Spleen (tissue), 11 donors: ENCODE data around the gene RET. TPM values are rescaled to one million over a fixed set of nuclear protein-coding genes. Genes with fewer than 3 reads are reported as not detected.

Experiments used
- DNase-seq: peaks from one replicate; pipeline ENCODE4 v3.0.0-alpha.2; 2020
- H3K27ac ChIP-seq, 8 donors: fragments of 200-600 bp; sonication (generic) in 7 of 8; 1 replicate in 4 of 8; 2 replicates in 4 of 8; pipeline versions ENCODE4 v1.5.0 to v1.8.0; 2016 to 2021; ENCODE audit warnings: inconsistent platforms in 4 of 8, mild to moderate bottlenecking in 4 of 8, moderate library complexity in 1 of 8
- H3K27me3 ChIP-seq, 7 donors: fragments of 200-600 bp; sonication (generic) in 6 of 7; replicated peaks in 1 of 7; 1 replicate in 4 of 7; 2 replicates in 3 of 7; pipeline versions ENCODE4 v1.5.0 to v1.8.0; 2016 to 2021; ENCODE audit warnings: inconsistent platforms in 3 of 7, mild to moderate bottlenecking in 1 of 7
- H3K36me3 ChIP-seq, 6 donors: fragments of 200-600 bp; sonication (generic) in 5 of 6; 1 replicate in 4 of 6; 2 replicates in 2 of 6; pipeline versions ENCODE4 v1.5.0 to v1.8.0; 2016 to 2021; ENCODE audit warnings: inconsistent platforms in 2 of 6
- H3K4me1 ChIP-seq, 6 donors: fragments of 200-600 bp; sonication (generic) in 5 of 6; 1 replicate in 3 of 6; 2 replicates in 3 of 6; pipeline versions ENCODE4 v1.5.0 to v1.8.0; 2016 to 2021; ENCODE audit warnings: inconsistent platforms in 3 of 6
- H3K4me3 ChIP-seq, 8 donors: fragments of 200-600 bp; sonication (generic) in 7 of 8; 1 replicate in 4 of 8; 2 replicates in 4 of 8; pipeline versions ENCODE4 v1.5.0 to v1.8.0; 2016 to 2021; ENCODE audit warnings: inconsistent platforms in 4 of 8, mild to moderate bottlenecking in 4 of 8, moderate library complexity in 2 of 8
- H3K9me3 ChIP-seq, 8 donors: fragments of 200-600 bp; sonication (generic) in 7 of 8; 1 replicate in 4 of 8; 2 replicates in 4 of 8; pipeline versions ENCODE4 v1.5.0 to v1.8.0; 2016 to 2021; ENCODE audit warnings: inconsistent platforms in 4 of 8
- CTCF ChIP-seq, 11 experiments: fragments of 200-600 bp in 7 of 11; fragments of 450-650 bp in 4 of 11; sonication (generic) in 4 of 11; IDR thresholded peaks in 8 of 11; conservative IDR thresholded peaks in 3 of 11; 1 replicate in 7 of 11; 2 replicates in 4 of 11; pipeline versions ENCODE4 v1.4.0 to v1.8.0; 2016 to 2021; ENCODE audit warnings: antibody characterized with exemption in 11 of 11, inconsistent platforms in 4 of 11, mild to moderate bottlenecking in 1 of 11
- POLR2A ChIP-seq, 3 donors: fragments of 450-650 bp; IDR thresholded peaks; one replicate each; pipeline ENCODE4 v1.5.1; 2017; ENCODE audit warnings: antibody characterized with exemption in 3 of 3, mild to moderate bottlenecking in 1 of 3
- POLR2AphosphoS5 ChIP-seq, 3 donors: sonication (generic); formaldehyde crosslinking; IDR thresholded peaks; one replicate each; pipeline ENCODE4 v1.5.1; 2017; ENCODE audit warnings: antibody characterized with exemption in 3 of 3
- WGBS, 5 donors: extraction: QIAGEN DNeasy Blood & Tissue Kit in 3 of 5; methylation state at CpG; one replicate each; pipeline versions ENCODE4 v1.1.5 to v1.1.7; 2013 to 2018; 5-methylcytosine and 5-hydroxymethylcytosine counted together
- intact Hi-C: fragments of 100-400 bp; cut with DNase I; formaldehyde crosslinking; loops from one replicate; pipeline ENCODE4 v1.15.0; 2023; ENCODE audit warnings: low total_unique reads
- polyA plus RNA-seq, 3 donors: library from polyadenylated mRNA; stranded (reverse); fragments of 200-250 nt; gene quantifications; one replicate each; pipeline ENCODE4 v1.2.1, GENCODE V29; 2013
- total RNA-seq, 7 donors: library from RNA; depleted of rRNA in 3 of 7; stranded (reverse); fragments of >200 nt in 3 of 7; fragmentation: NEBNext Ultra II Directional in 4 of 7; extraction: Animal tissue kit (Norgen Biotek cat#: 25700) in 4 of 7; gene quantifications; one replicate each; pipeline versions ENCODE4 v1.1.0 to v1.2.1, GENCODE V29; 2016 to 2021
- donor health status: healthy with polysubstance abuse.
- donor health status: DM: no; HTN: no; CAD: no; lungs with moderate emphysema.
- donor health status: DM: no; HTN: no; CAD: no.
- donor health status: Bipolar disorder and iron deficiency.
- donor health status: healthy.
- donor health status: DM: no; HTN: no; CAD: no.
- donor health status: DM: yes; HTN: yes; CAD: no.

RET gene
- total and polyA plus RNA-seq, 10 donors = 0.02 to 0.54 (median 0.31) TPM; not detected in 2

- Histone ChIP-seq H3K27me3 (no peaks in the 10 kb centered on the region), H3K9me3 (no peaks in the 10 kb centered on the region), H3K4me3 (no peak overlapping the region), H3K36me3 (no peaks in the 10 kb centered on the region), H3K27ac (peak overlapping the region in 6 of 8 donors; percentile 20 to 79 (median 46)), H3K4me1 (peaks cover 6 to 29% (median 17%) of the 10 kb centered on the region in 6 donors)
- intact Hi-C loops = no loop called here
- TF ChIP-seq POLR2A (IDR thresholded peaks at IDR 0.05) = no peak
- TF ChIP-seq POLR2AphosphoS5 (IDR thresholded peaks at IDR 0.05) = peak in 2 of 3 donors; percentile 24 to 48
- peak; percentile 85 for DNase-seq
- 3 to 28% (median 16%) methylated on average over 3 of the region's 3 CpGs for WGBS, 5 donors
Measured at GRCh38 chr10:43120929-43121314, 44.1 kb downstream of the RET start.

- Histone ChIP-seq H3K27me3 (no peaks in the 10 kb centered on the region), H3K4me3 (no peak overlapping the region), H3K9me3 (no peaks in the 10 kb centered on the region), H3K27ac (peak overlapping the region in 6 of 8 donors; percentile 20 to 79 (median 46)), H3K36me3 (no peaks in the 10 kb centered on the region), H3K4me1 (peaks cover 6 to 33% (median 17%) of the 10 kb centered on the region in 6 donors)
- peak; percentile 67 for DNase-seq
- WGBS, 5 donors = 50 to 73% (median 61%) methylated on average over 1 of the region's 1 CpG; no CpG with 5 or more reads in 1 of the 5 donors
- intact Hi-C loops = no loop called here
- TF ChIP-seq POLR2AphosphoS5 (IDR thresholded peaks at IDR 0.05) = no peak
- TF ChIP-seq CTCF (IDR thresholded peaks at IDR 0.05 in 8 of 11, conservative IDR thresholded peaks at IDR 0.05 in 3 of 11) = no peak
- TF ChIP-seq POLR2A (IDR thresholded peaks at IDR 0.05) = no peak
Measured at GRCh38 chr10:43121444-43121843, 44.6 kb downstream of the RET start.

GRCh38 chr10:43122096-43122495 lies 45.2 kb downstream of the RET start:
- no peaks in the 10 kb centered on the region for H3K9me3 ChIP-seq
- H3K27ac ChIP-seq = peak overlapping the region in 3 of 8 donors; percentile 57 to 79 (median 76)
- no peak overlapping the region for H3K4me3 ChIP-seq
- WGBS, 5 donors = 68 to 87% (median 70%) methylated on average over 4 of the region's 4 CpGs; no CpG with 5 or more reads in 1 of the 5 donors
- peaks cover 7 to 40% (median 17%) of the 10 kb centered on the region in 6 donors for H3K4me1 ChIP-seq
- H3K36me3 ChIP-seq = no peaks in the 10 kb centered on the region
- no peak for TF ChIP-seq POLR2AphosphoS5 (IDR thresholded peaks at IDR 0.05)
- TF ChIP-seq CTCF (IDR thresholded peaks at IDR 0.05 in 8 of 11, conservative IDR thresholded peaks at IDR 0.05 in 3 of 11) = no peak
- no peak for TF ChIP-seq POLR2A (IDR thresholded peaks at IDR 0.05)
- no peaks in the 10 kb centered on the region for H3K27me3 ChIP-seq
- DNase-seq = peak; percentile 68
- intact Hi-C loops = no loop called here

- Histone ChIP-seq H3K27me3 (no peaks in the 10 kb centered on the region), H3K27ac (no peak overlapping the region), H3K9me3 (no peaks in the 10 kb centered on the region), H3K36me3 (no peaks in the 10 kb centered on the region), H3K4me3 (no peak overlapping the region), H3K4me1 (peaks cover 10 to 42% (median 17%) of the 10 kb centered on the region in 6 donors)
- WGBS, 5 donors = 85 to 98% (median 94%) methylated on average over 7 of the region's 7 CpGs
- TF ChIP-seq POLR2A (IDR thresholded peaks at IDR 0.05) (no peak), POLR2AphosphoS5 (IDR thresholded peaks at IDR 0.05) (no peak), CTCF (IDR thresholded peaks at IDR 0.05 in 8 of 11, conservative IDR thresholded peaks at IDR 0.05 in 3 of 11) (no peak)
- intact Hi-C loops = no loop called here
- DNase-seq = no peak
Measured at GRCh38 chr10:43122826-43123225, 46.0 kb downstream of the RET start.
